CD4-positive, alpha-beta T cell treated with Interleukin-6 for 4 hours (primary cell): ENCODE measurements around the gene FBXL17.

ENCODE experiments used
- DNase-seq: peaks from one replicate; pipeline ENCODE4 v3.0.0-alpha.2; 2020; ENCODE audit warnings: mixed read lengths

The FBXL17 gene

GRCh38 chr5:108079753-108080152 is 302.1 kb downstream of the FBXL17 start:
- no peak for DNase-seq

DNA sequence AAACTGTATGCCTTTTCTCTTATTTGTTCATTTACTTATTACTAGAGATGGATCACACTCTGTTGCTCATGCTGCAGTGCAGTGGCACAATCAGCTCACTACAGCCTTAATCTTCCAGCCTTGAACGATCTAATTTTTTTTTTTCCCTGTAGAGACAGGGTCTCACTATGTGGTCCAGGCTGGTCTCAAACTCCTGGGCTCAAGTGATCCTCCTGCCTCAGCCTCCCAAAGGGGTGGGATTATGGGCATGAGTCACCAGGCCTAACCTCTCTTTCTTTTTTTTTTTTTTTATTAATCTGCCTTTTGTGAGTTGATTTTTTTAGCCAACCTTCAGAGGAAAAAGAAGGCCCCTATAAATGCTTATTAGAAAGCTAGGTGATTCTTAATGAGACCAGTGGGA is 303.0 kb downstream of the FBXL17 start:
- no peak for DNase-seq

DNA sequence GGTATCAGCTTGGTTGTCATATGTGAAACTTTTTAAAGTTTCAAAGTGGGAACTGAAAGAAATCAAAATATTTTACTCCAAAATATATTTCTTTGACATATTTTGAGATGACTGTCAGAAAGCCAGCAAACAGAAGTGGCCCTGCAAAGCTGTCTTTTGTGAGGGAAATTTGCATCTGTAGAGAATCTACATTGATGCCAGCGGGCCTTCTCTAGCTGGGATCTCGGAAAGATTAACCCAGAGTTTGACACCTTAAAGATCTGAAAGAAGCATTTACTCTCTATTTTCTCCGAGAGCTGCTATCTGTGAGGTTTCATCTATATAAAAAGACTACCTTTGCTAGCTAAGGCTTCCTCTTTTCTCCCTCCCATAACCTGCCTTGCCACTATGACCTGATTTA is 303.6 kb downstream of the FBXL17 start:
- no peak for DNase-seq

DNA sequence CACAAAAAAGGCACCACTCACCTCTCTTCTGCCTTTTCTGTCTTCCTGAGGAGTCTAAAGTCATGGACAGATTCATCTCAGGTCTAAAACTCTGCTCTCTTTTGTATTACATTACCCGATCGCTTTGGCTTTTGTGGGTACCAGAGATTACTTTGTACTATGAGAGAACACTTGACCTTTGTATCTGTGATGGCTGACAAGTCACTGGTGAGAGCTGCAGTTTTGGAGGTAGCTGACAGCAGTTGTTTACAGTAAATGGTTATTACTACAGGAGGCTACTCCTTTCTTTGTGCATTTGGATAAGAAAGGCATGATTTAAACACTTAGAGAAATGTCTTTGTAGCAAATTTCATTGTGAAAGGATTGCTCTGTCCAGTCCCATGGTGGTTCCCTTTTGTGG is 307.3 kb downstream of the FBXL17 start:
- DNase-seq = no peak

DNA sequence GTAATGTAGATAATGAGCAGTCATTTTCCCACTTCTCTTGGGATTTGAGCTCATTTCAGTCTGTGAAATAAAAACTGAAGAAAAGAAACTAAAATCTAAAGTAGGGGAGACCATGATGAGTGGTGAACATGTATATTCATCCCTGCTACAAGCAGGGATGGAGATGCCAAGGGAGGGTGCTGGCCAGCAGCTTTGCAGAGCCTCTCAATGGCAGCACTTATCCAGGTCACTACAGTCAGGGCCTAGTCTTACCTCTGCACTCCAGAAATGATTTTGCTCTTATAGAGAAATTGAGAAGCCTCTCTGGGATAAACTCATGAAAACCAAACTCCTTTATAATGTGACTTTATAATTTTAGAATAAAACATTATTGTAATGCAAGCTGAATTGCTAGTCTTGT is 317.6 kb downstream of the FBXL17 start:
- no peak for DNase-seq

DNA sequence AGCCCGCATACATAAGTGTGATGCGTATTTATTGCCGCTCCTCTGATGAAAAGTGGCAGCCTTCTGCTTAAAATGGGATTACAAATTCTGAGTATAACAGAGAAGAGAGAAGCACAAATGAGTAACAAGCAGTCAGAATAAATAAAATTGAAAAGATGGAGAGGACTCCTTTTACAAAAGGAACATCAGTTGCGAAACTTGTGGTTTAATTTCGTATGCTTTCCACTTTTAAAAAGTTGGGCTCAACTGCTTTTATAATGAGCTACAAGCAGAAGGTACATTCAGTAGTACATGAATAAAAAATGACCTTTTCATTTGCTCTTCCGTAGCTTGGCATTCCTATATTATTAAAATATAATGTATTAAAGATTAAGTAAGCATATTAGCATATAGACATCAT is 320.0 kb downstream of the FBXL17 start:
- no peak for DNase-seq

DNA sequence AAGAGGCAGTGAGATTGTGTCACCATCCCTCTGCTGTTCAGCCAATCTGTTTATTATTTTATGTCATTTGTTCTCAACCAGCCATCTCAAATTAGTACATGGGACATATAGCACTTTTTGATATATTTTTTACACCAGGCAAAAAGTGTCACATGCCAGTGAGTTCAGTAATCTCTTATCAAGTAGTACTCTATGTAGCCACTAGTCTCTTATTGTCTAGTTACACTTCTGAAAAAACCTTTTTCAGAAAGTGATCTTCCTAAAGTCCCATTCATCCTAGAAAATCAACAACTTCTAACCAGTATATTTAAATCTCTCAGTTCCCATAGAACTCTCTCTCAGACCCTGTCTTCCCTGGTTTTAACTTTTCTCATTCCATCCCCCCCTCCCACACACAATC is 321.6 kb downstream of the FBXL17 start:
- no peak for DNase-seq

- DNase-seq = no peak
These were observed 322.6 kb downstream of the FBXL17 start for GRCh38 chr5:108059334-108059733.

GRCh38 chr5:108054349-108054748 is 327.5 kb downstream of the FBXL17 start:
- no peak for DNase-seq

- no peak for DNase-seq
These were observed 334.8 kb downstream of the FBXL17 start for GRCh38 chr5:108046955-108047670.

GRCh38 chr5:108036482-108036881 is 345.4 kb downstream of the FBXL17 start:
- DNase-seq = no peak

DNA sequence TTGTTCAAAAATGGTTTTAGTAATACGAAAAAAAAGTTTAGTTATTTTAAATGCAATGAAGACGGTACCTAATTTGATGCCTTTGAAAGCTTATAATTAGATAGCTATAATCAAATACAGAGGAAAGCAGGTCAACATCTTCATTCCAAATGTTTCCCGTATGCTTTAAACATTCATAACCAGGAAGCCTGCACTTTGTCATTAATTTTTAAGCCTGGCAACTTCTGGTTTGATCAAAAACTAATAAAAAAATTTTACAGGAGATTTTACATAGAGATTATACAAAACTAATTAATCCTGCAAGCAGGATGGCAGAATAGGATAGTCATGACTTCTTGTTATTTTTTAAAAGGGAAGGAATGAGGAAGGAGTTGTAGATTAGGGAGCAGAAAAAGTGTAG is 353.0 kb downstream of the FBXL17 start:
- DNase-seq = no peak

DNA sequence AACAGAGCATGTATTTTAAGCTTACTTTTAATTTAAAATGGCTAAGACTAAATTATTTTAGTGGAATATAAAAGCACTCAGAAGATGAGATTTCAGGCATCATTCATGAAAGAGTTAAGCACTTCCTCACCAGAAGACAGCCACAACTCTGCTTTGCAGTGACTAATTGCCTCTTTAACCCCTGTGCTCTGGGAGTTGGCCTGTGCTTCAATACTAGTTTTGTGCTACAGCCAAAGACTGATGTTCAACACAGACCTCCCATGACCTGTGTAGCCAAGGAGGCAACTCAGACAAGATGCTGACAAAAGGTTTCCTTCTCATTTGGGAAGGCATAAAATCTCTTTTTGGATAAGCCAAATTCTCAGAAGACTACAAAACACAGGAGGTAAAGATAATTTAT is 353.5 kb downstream of the FBXL17 start:
- DNase-seq = no peak

GRCh38 chr5:108025957-108026356 is 355.9 kb downstream of the FBXL17 start:
- DNase-seq = no peak

- DNase-seq = no peak
These were observed 356.9 kb downstream of the FBXL17 start for GRCh38 chr5:108024986-108025385.

GRCh38 chr5:108016101-108016500 is 365.8 kb downstream of the FBXL17 start:
- DNase-seq = no peak

DNA sequence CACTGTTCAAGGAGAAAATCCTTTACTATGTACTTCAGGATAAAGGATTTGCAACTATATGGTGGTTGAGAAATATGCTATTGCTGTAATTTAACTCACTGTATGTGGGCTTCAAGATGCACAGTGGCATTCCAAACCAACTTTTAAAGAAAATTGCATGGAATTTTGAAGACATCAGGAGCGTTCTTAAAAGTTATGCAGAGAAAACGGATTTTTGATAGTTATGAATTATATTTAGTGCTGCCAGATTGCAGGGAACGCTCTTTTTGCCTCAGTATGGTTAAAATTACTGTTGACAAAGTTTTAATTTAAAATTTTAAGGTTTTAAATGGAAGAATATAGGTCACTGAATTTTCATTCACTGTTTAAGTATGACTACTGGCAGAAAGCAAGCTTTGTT is 375.1 kb downstream of the FBXL17 start:
- no peak for DNase-seq

- no peak for DNase-seq
These were observed 378.7 kb downstream of the FBXL17 start for GRCh38 chr5:108003178-108003577.

DNA sequence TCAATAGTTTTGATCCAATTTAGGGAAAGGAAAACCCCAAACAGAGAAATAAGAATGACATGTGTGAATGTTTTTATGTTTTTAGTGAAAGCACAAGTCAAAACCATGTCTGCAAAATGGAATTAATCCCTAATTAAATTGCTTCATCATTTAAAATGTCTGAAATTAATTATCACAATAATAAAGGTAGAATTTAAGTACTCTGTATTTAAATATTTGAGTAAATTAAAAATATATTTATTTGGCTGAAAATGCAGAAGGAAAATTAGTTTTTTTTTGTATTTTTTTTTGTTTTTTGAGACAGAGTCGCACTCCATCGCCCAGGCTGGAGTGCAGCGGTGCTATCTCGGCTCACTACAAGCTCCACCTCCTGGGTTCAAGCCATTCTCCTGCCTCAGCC is 380.7 kb downstream of the FBXL17 start:
- DNase-seq = no peak

DNA sequence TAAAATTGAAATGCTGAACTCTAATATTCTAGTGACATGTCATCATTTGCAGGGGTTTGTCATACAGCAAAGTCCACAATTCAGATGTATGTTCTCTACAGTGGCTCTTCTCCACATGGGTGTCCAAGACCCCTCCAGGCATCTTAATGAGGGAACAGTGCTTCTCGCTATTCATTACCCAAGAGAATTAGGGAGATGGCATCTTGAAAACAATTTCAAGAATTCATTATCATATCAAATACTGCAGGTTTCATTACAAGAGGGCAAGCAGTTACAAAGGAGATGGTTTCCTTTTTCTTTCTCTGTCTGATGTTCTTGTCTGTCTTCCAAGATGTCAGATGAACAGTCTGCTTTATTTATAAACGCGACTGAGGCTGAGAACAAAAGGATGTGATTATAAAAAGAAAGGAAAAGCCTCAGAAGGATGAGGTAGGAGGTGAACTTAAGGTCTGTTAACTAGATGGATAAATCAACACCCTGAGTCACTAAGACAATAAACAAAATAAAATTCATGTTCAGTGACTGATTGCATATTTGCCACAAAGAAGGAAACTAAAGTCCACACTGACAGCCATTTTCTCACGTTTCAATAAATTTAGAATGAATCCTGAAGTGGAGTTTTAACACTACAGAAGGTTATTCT is 384.4 kb downstream of the FBXL17 start:
- no peak for DNase-seq

DNA sequence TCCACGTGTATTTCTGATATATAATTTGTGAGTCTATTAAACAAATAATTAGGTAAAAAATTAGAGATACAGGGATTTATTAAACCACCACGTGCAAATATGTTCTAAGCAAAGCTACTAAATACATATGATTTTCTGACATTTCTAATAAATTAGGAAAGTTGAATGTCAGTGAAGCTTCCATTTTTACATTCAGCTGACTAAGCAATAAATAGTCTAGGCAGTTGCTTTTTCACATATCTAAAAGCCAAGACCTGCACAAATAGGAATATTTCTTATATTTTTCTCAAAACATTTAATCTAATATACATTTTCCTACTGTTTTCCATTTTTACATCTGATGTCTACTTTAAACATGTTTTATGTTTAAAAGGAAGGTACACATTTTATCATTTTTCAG is 388.6 kb downstream of the FBXL17 start:
- no peak for DNase-seq

GRCh38 chr5:107990881-107991810 is 390.8 kb downstream of the FBXL17 start:
- no peak for DNase-seq

GRCh38 chr5:107985144-107985543 is 396.8 kb downstream of the FBXL17 start:
- no peak for DNase-seq
